ENCODE measurements around the gene TCEANC2.

TCEANC2 gene

DNA sequence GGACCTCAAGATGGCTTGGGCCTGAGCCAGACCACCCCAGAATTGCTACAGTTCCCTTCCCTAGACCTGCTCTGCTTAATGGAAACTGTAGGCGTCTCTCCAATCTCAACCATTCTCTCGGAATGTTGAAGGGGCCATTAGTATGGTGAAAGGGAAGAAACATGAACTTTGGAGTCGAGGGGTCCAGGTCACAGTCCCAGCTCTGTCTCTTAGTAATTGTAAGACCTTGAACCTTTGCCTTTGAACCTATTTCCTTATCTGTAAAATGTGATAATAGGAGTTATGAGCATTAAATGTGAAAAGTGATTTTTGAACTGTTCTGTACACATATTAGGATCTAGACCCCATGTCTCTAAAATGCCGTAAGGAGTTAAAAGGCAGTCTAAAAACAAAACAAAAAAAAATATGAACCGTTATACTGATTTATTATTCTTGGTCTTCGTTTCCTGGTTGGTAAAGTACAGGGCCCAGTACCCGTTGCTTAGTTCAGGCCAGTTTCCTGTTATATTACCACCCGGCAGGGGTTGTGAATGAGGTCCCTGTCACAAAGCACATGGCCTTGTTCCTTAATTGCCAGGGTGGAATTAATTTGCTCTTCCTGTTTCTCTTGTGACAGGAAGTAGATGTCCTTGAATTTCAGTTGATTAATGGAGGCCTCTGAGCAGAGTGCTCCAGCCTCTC is 42.3 kb downstream of the TCEANC2 start (continued):
- TF ChIP-seq, protein P1, sequence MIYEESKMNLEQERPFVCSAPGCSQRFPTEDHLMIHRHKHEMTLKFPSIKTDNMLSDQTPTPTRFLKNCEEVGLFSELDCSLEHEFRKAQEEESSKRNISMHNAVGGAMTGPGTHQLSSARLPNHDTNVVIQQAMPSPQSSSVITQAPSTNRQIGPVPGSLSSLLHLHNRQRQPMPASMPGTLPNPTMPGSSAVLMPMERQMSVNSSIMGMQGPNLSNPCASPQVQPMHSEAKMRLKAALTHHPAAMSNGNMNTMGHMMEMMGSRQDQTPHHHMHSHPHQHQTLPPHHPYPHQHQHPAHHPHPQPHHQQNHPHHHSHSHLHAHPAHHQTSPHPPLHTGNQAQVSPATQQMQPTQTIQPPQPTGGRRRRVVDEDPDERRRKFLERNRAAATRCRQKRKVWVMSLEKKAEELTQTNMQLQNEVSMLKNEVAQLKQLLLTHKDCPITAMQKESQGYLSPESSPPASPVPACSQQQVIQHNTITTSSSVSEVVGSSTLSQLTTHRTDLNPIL (CRISPR knock-in tag; IDR thresholded peaks at IDR 0.05; ENCODE audit: low read depth) = no peak
- TF ChIP-seq ISL1 (CRISPR knock-in tag; IDR thresholded peaks at IDR 0.05) = no peak
- no peak for TF ChIP-seq ZFP30 (CRISPR knock-in tag; IDR thresholded peaks at IDR 0.05)

DNA sequence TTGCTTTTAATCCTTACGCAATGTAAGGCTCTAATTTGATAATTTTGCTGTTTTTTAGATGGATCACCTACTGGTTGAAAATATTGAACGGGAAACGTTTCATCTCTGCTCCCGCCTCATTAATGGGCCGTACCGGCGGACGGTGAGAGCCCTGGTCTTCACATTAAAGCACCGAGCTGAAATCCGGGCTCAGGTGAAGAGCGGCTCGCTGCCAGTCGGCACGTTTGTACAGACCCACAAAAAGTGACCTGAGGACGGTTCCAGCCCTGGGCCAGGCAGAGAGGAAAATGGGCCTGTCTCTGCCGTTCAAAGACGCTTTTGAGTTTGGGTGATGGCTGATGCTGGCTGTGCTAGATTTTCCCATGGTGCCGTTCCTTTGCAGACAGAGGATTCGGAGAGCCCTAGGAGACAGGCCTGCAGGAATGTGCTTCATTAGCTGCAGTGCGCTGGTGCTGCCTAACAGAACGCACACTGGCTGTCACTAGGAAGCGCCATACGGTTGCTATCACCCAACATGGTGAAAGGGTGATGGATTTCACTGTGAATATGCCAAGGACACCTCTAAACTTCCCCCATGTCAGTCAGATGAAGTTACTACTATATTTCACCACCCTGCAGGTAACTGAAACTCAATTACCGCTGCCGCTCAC is 42.9 kb downstream of the TCEANC2 start:
- no peak for TF ChIP-seq OSR1 (CRISPR knock-in tag; IDR thresholded peaks at IDR 0.05)
- no peak for TF ChIP-seq TCF4 (CRISPR knock-in tag; IDR thresholded peaks at IDR 0.05; ENCODE audit: borderline replicate concordance)
- TF ChIP-seq ZNF70 (CRISPR knock-in tag; IDR thresholded peaks at IDR 0.05) = no peak
- no peak for TF ChIP-seq ARNTL (CRISPR knock-in tag; IDR thresholded peaks at IDR 0.05; ENCODE audit: borderline replicate concordance, low read depth)
- TF ChIP-seq, protein P2, sequence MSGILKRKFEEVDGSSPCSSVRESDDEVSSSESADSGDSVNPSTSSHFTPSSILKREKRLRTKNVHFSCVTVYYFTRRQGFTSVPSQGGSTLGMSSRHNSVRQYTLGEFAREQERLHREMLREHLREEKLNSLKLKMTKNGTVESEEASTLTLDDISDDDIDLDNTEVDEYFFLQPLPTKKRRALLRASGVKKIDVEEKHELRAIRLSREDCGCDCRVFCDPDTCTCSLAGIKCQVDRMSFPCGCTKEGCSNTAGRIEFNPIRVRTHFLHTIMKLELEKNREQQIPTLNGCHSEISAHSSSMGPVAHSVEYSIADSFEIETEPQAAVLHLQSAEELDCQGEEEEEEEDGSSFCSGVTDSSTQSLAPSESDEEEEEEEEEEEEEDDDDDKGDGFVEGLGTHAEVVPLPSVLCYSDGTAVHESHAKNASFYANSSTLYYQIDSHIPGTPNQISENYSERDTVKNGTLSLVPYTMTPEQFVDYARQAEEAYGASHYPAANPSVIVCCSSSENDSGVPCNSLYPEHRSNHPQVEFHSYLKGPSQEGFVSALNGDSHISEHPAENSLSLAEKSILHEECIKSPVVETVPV (CRISPR knock-in tag; IDR thresholded peaks at IDR 0.05) = no peak
- no peak for TF ChIP-seq SNAI2 (CRISPR knock-in tag; IDR thresholded peaks at IDR 0.05)
- TF ChIP-seq ZFP3 (CRISPR knock-in tag; IDR thresholded peaks at IDR 0.05) = no peak
- no peak for TF ChIP-seq TOX (CRISPR knock-in tag; IDR thresholded peaks at IDR 0.05; ENCODE audit: borderline replicate concordance)
- no peak for TF ChIP-seq PPARA (CRISPR knock-in tag; IDR thresholded peaks at IDR 0.05; ENCODE audit: borderline replicate concordance)
- TF ChIP-seq ISL1 (CRISPR knock-in tag; IDR thresholded peaks at IDR 0.05) = no peak
- TF ChIP-seq BACH2 (CRISPR knock-in tag; IDR thresholded peaks at IDR 0.05; ENCODE audit: borderline replicate concordance) = no peak
- no peak for ATAC-seq

DNA sequence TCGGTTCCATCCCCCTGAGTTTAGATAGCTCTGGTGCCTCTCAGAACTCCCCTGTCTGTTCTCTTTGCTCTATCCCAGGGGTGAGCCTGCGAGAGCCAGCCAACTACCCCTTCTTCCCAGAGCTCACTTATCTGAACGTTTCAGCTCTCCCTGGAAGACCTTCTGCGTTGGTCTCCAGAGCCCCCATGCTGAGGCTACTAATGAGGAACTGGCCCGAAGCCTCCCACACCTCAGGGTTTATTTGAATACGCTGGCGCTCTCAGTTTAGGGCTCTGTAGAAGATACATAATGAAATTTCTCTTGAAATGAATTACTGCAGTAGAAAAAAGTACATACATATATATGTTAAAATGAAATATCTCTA is 43.5 kb downstream of the TCEANC2 start:
- no peak for ATAC-seq
- TF ChIP-seq, protein P3, sequence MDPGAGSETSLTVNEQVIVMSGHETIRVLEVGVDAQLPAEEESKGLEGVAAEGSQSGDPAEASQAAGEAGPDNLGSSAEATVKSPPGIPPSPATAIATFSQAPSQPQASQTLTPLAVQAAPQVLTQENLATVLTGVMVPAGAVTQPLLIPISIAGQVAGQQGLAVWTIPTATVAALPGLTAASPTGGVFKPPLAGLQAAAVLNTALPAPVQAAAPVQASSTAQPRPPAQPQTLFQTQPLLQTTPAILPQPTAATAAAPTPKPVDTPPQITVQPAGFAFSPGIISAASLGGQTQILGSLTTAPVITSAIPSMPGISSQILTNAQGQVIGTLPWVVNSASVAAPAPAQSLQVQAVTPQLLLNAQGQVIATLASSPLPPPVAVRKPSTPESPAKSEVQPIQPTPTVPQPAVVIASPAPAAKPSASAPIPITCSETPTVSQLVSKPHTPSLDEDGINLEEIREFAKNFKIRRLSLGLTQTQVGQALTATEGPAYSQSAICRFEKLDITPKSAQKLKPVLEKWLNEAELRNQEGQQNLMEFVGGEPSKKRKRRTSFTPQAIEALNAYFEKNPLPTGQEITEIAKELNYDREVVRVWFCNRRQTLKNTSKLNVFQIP (CRISPR knock-in tag; IDR thresholded peaks at IDR 0.05; ENCODE audit: borderline replicate concordance, low read depth) = no peak
- TF ChIP-seq ZNF8 (CRISPR knock-in tag; IDR thresholded peaks at IDR 0.05) = no peak

DNA sequence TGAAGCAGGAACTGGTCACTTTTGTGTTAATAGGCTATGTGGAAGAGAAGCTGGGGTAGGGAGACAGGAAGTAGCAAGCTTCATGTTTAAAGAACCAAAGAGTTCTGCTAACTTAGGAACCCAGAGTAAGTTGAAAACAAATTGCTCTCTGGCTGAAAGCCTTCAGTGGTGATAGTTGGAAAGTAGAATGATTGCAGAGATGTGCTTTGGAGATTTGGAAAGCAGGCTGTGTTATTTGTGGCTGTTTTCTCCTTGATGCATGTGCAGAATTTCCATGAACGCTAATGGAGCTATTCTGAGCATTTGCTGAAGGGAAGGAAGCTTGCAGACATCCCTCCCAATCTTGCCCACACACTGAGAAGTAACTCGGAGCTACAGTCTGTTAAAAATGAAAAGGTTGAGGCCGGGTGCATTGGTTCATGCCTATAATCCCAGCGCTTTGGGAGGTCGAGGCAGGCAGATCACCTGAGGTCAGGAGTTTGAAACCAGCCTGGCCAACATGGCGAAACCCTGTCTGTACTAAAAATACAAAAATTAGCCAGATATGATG is 45.7 kb downstream of the TCEANC2 start:
- ATAC-seq = no peak
- TF ChIP-seq, protein P2 (CRISPR knock-in tag; IDR thresholded peaks at IDR 0.05) = no peak
- TF ChIP-seq ZFP30 (CRISPR knock-in tag; IDR thresholded peaks at IDR 0.05) = no peak
- no peak for TF ChIP-seq ZNF8 (CRISPR knock-in tag; IDR thresholded peaks at IDR 0.05)
- TF ChIP-seq, protein P4, sequence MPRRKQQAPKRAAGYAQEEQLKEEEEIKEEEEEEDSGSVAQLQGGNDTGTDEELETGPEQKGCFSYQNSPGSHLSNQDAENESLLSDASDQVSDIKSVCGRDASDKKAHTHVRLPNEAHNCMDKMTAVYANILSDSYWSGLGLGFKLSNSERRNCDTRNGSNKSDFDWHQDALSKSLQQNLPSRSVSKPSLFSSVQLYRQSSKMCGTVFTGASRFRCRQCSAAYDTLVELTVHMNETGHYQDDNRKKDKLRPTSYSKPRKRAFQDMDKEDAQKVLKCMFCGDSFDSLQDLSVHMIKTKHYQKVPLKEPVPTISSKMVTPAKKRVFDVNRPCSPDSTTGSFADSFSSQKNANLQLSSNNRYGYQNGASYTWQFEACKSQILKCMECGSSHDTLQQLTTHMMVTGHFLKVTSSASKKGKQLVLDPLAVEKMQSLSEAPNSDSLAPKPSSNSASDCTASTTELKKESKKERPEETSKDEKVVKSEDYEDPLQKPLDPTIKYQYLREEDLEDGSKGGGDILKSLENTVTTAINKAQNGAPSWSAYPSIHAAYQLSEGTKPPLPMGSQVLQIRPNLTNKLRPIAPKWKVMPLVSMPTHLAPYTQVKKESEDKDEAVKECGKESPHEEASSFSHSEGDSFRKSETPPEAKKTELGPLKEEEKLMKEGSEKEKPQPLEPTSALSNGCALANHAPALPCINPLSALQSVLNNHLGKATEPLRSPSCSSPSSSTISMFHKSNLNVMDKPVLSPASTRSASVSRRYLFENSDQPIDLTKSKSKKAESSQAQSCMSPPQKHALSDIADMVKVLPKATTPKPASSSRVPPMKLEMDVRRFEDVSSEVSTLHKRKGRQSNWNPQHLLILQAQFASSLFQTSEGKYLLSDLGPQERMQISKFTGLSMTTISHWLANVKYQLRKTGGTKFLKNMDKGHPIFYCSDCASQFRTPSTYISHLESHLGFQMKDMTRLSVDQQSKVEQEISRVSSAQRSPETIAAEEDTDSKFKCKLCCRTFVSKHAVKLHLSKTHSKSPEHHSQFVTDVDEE (CRISPR knock-in tag; IDR thresholded peaks at IDR 0.05) = no peak
- no peak for TF ChIP-seq ZNF70 (CRISPR knock-in tag; IDR thresholded peaks at IDR 0.05)
- TF ChIP-seq ZFP3 (CRISPR knock-in tag; IDR thresholded peaks at IDR 0.05) = no peak
- no peak for TF ChIP-seq OSR1 (CRISPR knock-in tag; IDR thresholded peaks at IDR 0.05)
- no peak for TF ChIP-seq PPARA (CRISPR knock-in tag; IDR thresholded peaks at IDR 0.05; ENCODE audit: borderline replicate concordance)
- no peak for TF ChIP-seq ZC3H10 (CRISPR knock-in tag; IDR thresholded peaks at IDR 0.05)
- TF ChIP-seq CSDC2 (CRISPR knock-in tag; IDR thresholded peaks at IDR 0.05) = no peak
- no peak for TF ChIP-seq SNAI2 (CRISPR knock-in tag; IDR thresholded peaks at IDR 0.05)
- TF ChIP-seq TCF4 (CRISPR knock-in tag; IDR thresholded peaks at IDR 0.05; ENCODE audit: borderline replicate concordance) = no peak

Measured in SK-N-SH treated with all-trans-retinoic acid at 6 μM for 48 hours (cell line).